Activated CD8-positive, alpha-beta memory T cell treated with anti-CD3 and anti-CD28 coated beads for 1 hour (primary cell): ENCODE data around the gene SNPH.

Experiments
- DNase-seq, 2 donors: peaks; one replicate each; pipeline ENCODE4 v3.0.0-alpha.2; 2020; ENCODE audit warnings: low read depth in 1 of 2; ENCODE audit errors: extremely low read depth in 1 of 2

Gene SNPH

GRCh38 chr20:1322511-1323245 lies 56.6 kb downstream of the SNPH start:
- DNase-seq, result no peak

- DNase-seq, result no peak
Measured at GRCh38 chr20:1323256-1323655, 57.2 kb downstream of the SNPH start.

GRCh38 chr20:1323830-1324597 lies 57.9 kb downstream of the SNPH start:
- DNase-seq, result no peak

- peak in 1 of 2 donors; percentile 31 for DNase-seq
Measured at GRCh38 chr20:1324598-1325172, 58.6 kb downstream of the SNPH start.

- DNase-seq, result peak; percentile 98 to 99
Measured at GRCh38 chr20:1325173-1326030, 59.3 kb downstream of the SNPH start.

GRCh38 chr20:1326031-1326930 lies 60.2 kb downstream of the SNPH start:
- DNase-seq, result no peak

GRCh38 chr20:1327241-1327653 lies 61.2 kb downstream of the SNPH start:
- no peak for DNase-seq

- DNase-seq, result no peak
Measured at GRCh38 chr20:1327827-1328679, 62.0 kb downstream of the SNPH start.

GRCh38 chr20:1328680-1329330 lies 62.7 kb downstream of the SNPH start, which contains the start of gene SDCBP2:
Gene SDCBP2 (minus strand): TSS chr20:1329139. CDS start chr20:1320416, 8,723 bp downstream.
- no peak for DNase-seq

GRCh38 chr20:1330075-1330830 lies 64.2 kb downstream of the SNPH start:
- no peak for DNase-seq

GRCh38 chr20:1331101-1331500 lies 65.0 kb downstream of the SNPH start:
- DNase-seq, result no peak

GRCh38 chr20:1331801-1332453 lies 65.8 kb downstream of the SNPH start:
- no peak for DNase-seq

- no peak for DNase-seq
Measured at GRCh38 chr20:1332749-1333300, 66.7 kb downstream of the SNPH start.

GRCh38 chr20:1333462-1334369 lies 67.6 kb downstream of the SNPH start:
- DNase-seq, result no peak

- DNase-seq, result no peak
Measured at GRCh38 chr20:1334370-1334731, 68.3 kb downstream of the SNPH start.

GRCh38 chr20:1334761-1335160 lies 68.7 kb downstream of the SNPH start:
- no peak for DNase-seq
